OCI-LY3 (cell line): ENCODE results near the gene VGLL4.

Source experiments
- H2AFZ ChIP-seq: fragments of 200-600, 300-600 bp; shearing (Covaris generic); 2 replicates; pipeline ENCODE4 v1.6.0; 2014; ENCODE audit warnings: antibody characterized with exemption, low read depth, low read length
- H3K27ac ChIP-seq: fragments of 200-600, 300-600 bp; sonication (generic); 2 replicates; pipeline ENCODE4 v1.5.1; 2014; ENCODE audit warnings: mild to moderate bottlenecking, low read length, moderate library complexity, mixed read lengths
- H3K27me3 ChIP-seq: fragments of 200-600, 300-600 bp; sonication (generic); 2 replicates; pipeline ENCODE4 v1.6.1; 2014; ENCODE audit warnings: low read depth, low read length, mixed read lengths
- H3K36me3 ChIP-seq: fragments of 200-600, 300-600 bp; sonication (generic); replicated peaks from 2 replicates; pipeline ENCODE3; 2014; ENCODE audit warnings: low read depth, low read length, mixed read lengths
- H3K4me1 ChIP-seq: fragments of 300-600, 200-600 bp; sonication (generic); 2 replicates; pipeline ENCODE4 v1.6.1; 2014; ENCODE audit warnings: low read length, mixed read lengths
- H3K4me2 ChIP-seq: fragments of 200-600, 300-600 bp; sonication (generic); 2 replicates; pipeline ENCODE4 v1.6.1; 2014; ENCODE audit warnings: low read length, mixed read lengths
- H3K4me3 ChIP-seq: fragments of 300-600, 200-600 bp; sonication (generic); 2 replicates; pipeline ENCODE4 v1.5.1; 2014; ENCODE audit warnings: antibody characterized with exemption, mild to moderate bottlenecking, low read length, moderate library complexity
- H3K79me2 ChIP-seq: fragments of 300-600, 200-600 bp; shearing (Covaris generic); 2 replicates; pipeline ENCODE4 v1.6.1; 2014; ENCODE audit warnings: mild to moderate bottlenecking, low read length, mixed read lengths
- H3K9ac ChIP-seq: fragments of 300-600, 200-600 bp; shearing (Covaris generic); 2 replicates; pipeline ENCODE4 v1.6.0; 2014; ENCODE audit warnings: mild to moderate bottlenecking, low read length, moderate library complexity
- H3K9me3 ChIP-seq: fragments of 200-600, 300-600 bp; shearing (Covaris generic); 2 replicates; pipeline ENCODE4 v1.6.1; 2014; ENCODE audit warnings: low read length, mixed read lengths; ENCODE audit not compliant: insufficient read depth
- H4K20me1 ChIP-seq: fragments of 200-600, 300-600 bp; sonication (generic); 2 replicates; pipeline ENCODE4 v1.6.1; 2016; ENCODE audit warnings: low read length, mixed read lengths; ENCODE audit not compliant: insufficient read depth
- EZH2phosphoT487 ChIP-seq: fragments of 200-600 bp; shearing (Covaris generic); IDR thresholded peaks from 2 replicates; pipeline ENCODE4 v1.6.1; 2018; ENCODE audit warnings: antibody characterized with exemption, mixed run types, low read depth
- TF ChIP-seq, protein P1 (sequence below): fragments of 200-600, 300-600 bp; sonication (generic); IDR thresholded peaks from 2 replicates; pipeline ENCODE4 v1.5.1; 2014; ENCODE audit warnings: antibody characterized with exemption, low read length, low read depth

The VGLL4 gene

DNA sequence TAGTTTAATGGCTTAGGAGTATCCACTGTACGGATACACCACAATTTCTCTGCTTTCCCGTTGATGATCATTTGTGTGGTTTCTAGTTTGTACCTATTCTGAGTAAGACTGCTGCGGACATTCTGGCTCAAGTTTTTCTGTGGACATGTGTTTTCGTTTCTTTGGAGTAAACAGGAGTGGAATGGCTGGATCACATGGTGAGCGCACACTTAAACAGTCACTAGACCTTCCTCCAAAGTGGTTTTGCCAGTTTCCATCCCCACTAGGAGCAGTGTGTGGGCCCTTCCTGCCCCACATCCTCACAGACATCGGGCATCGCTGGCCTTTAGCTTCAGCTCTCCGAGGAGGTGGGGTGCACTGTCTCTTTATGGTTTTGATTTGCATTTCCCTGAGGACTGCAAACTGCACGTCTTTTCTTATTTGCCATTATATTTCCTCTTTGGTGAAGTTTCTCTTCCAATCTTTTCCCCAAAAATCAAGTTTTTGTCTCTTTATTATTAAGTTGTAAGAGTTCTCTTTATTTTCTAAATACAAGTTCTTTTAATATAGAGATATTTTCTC is 94.1 kb downstream of the VGLL4 start:
- Histone ChIP-seq H3K9ac (no peak overlapping the region), H3K79me2 (no peaks in the 10 kb centered on the region), H3K4me1 (no peaks in the 10 kb centered on the region), H2AFZ (no peak overlapping the region), H3K36me3 (no peaks in the 10 kb centered on the region), H4K20me1 (no peaks in the 10 kb centered on the region), H3K27me3 (no peaks in the 10 kb centered on the region), H3K4me2 (no peak overlapping the region), H3K4me3 (no peak overlapping the region), H3K9me3 (no peaks in the 10 kb centered on the region), H3K27ac (no peak overlapping the region)
- no peak for TF ChIP-seq EZH2phosphoT487
- TF ChIP-seq, protein P1, sequence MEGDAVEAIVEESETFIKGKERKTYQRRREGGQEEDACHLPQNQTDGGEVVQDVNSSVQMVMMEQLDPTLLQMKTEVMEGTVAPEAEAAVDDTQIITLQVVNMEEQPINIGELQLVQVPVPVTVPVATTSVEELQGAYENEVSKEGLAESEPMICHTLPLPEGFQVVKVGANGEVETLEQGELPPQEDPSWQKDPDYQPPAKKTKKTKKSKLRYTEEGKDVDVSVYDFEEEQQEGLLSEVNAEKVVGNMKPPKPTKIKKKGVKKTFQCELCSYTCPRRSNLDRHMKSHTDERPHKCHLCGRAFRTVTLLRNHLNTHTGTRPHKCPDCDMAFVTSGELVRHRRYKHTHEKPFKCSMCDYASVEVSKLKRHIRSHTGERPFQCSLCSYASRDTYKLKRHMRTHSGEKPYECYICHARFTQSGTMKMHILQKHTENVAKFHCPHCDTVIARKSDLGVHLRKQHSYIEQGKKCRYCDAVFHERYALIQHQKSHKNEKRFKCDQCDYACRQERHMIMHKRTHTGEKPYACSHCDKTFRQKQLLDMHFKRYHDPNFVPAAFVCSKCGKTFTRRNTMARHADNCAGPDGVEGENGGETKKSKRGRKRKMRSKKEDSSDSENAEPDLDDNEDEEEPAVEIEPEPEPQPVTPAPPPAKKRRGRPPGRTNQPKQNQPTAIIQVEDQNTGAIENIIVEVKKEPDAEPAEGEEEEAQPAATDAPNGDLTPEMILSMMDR: no peak

DNA sequence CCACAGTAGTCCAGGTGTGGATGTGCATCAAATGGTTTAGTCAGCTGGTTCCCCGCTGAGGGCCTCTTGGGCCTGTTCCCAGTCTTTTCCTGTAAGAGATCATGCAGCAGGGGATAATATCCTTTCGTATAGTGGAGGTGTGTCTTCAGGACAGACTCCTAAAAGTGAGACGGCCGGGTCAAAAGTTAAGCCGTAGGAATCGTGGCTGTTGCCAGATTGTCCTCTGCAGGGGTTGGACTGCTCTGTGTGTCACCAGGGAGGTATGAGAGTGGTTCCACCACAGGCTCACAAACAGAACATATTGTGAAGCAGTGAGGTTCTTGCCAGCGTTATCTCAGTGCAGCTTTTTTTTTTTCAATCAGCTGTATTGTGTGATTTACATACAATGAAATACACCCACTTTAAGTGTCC is 95.0 kb downstream of the VGLL4 start:
- Histone ChIP-seq H3K4me3 (no peak overlapping the region), H3K27me3 (no peaks in the 10 kb centered on the region), H3K4me1 (no peaks in the 10 kb centered on the region), H3K36me3 (no peaks in the 10 kb centered on the region), H2AFZ (no peak overlapping the region), H3K9ac (no peak overlapping the region), H3K9me3 (no peaks in the 10 kb centered on the region), H3K4me2 (no peak overlapping the region), H3K79me2 (no peaks in the 10 kb centered on the region), H3K27ac (no peak overlapping the region), H4K20me1 (no peaks in the 10 kb centered on the region)
- TF ChIP-seq, protein P1: no peak
- no peak for TF ChIP-seq EZH2phosphoT487

DNA sequence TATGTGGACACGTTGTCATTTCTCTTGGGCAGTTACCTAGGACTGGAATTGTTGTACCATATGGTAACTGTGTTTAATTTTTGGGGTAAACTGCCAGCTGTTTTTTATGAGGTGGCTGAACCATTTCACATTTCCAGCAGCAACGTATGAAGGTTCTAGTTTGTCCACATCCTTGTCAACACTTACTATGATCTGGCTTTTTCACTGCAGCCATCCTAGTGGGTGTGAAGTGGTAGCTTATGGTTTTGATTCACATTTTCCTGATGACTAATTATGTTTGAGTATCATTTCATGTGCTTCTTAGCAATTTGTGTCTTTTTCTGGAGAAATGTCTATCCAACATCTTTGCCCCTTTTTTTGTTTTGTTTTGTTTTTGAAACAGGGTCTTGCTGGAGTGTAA is 96.2 kb downstream of the VGLL4 start:
- no peak overlapping the region for H3K4me2 ChIP-seq
- H3K27me3 ChIP-seq: no peaks in the 10 kb centered on the region
- H3K36me3 ChIP-seq: no peaks in the 10 kb centered on the region
- H3K4me1 ChIP-seq: no peaks in the 10 kb centered on the region
- H3K79me2 ChIP-seq: no peaks in the 10 kb centered on the region
- H2AFZ ChIP-seq: no peak overlapping the region
- no peak overlapping the region for H3K4me3 ChIP-seq
- TF ChIP-seq, protein P1: no peak
- TF ChIP-seq EZH2phosphoT487: no peak
- no peaks in the 10 kb centered on the region for H4K20me1 ChIP-seq
- no peak overlapping the region for H3K27ac ChIP-seq
- no peaks in the 10 kb centered on the region for H3K9me3 ChIP-seq
- no peak overlapping the region for H3K9ac ChIP-seq

DNA sequence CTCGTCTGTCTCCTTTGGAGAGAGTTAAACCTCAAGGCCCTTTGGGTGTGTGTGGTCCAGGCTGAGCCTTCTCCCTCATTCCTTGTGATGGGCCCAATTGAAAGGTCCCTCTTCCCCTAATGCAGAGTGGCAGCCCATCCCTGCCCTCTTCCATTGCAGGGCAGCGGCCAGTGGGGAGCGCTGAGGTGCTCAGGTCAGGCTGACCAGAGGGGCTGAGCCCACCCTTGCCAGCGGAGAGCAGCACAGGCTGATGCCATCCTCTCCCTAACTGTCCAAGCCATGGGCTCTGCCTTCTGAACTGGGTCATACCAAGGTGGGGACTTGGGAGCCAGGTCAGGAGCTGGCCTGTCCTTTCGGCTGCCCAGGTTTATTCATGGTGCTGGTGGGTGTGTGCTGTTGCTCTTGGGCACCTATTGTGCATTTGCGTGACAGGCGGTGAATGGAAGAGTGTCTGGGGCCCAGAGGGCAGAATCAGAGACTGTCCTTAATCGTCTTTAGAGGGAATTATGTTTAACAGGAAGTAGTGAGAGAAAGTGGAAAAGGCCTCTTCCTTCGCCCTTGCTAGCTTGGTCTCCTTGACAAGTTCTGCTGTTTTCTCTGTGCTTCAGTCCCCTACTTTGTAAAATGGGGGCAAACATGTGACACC is 96.9 kb downstream of the VGLL4 start:
- TF ChIP-seq, protein P1: no peak
- no peak for TF ChIP-seq EZH2phosphoT487
- Histone ChIP-seq H3K79me2 (no peaks in the 10 kb centered on the region), H3K4me1 (no peaks in the 10 kb centered on the region), H4K20me1 (no peaks in the 10 kb centered on the region), H3K9ac (no peak overlapping the region), H3K36me3 (no peaks in the 10 kb centered on the region), H3K4me3 (no peak overlapping the region), H3K9me3 (no peaks in the 10 kb centered on the region), H3K4me2 (no peak overlapping the region), H3K27ac (no peak overlapping the region), H2AFZ (no peak overlapping the region), H3K27me3 (no peaks in the 10 kb centered on the region)
